ENCODE measurements around the gene MPST. TPM values are rescaled to one million over a fixed set of nuclear protein-coding genes. Genes with fewer than 3 reads are reported as not detected.

MPST gene
- polyA plus RNA-seq, 3 donors: 40.1 to 51.8 (median 45.6) TPM

- no peak for DNase-seq (ENCODE audit: low read depth in 3 of 3, low spot score in 2 of 3)
These were observed 2.4 kb downstream of the MPST start for GRCh38 chr22:37021710-37022482.

- no peak for DNase-seq (ENCODE audit: low read depth in 3 of 3, low spot score in 2 of 3)
These were observed 3.2 kb downstream of the MPST start for GRCh38 chr22:37022483-37023337.

GRCh38 chr22:37023743-37024338, 4.3 kb downstream of the MPST start:
- DNase-seq (ENCODE audit: low read depth in 3 of 3, low spot score in 2 of 3): no peak

GRCh38 chr22:37024339-37025157, 5.0 kb downstream of the MPST start:
- DNase-seq (ENCODE audit: low read depth in 3 of 3, low spot score in 2 of 3): no peak

- DNase-seq (ENCODE audit: low read depth in 3 of 3, low spot score in 2 of 3): peak in 1 of 3 donors; percentile 18
These were observed 6.0 kb downstream of the MPST start for GRCh38 chr22:37025500-37026070.

- no peak for DNase-seq (ENCODE audit: low read depth in 3 of 3, low spot score in 2 of 3)
These were observed 6.8 kb downstream of the MPST start for GRCh38 chr22:37026325-37026724.

- DNase-seq (ENCODE audit: low read depth in 3 of 3, low spot score in 2 of 3): no peak
These were observed 8.0 kb downstream of the MPST start for GRCh38 chr22:37027556-37027955.

GRCh38 chr22:37028692-37029674, 9.4 kb downstream of the MPST start:
- DNase-seq (ENCODE audit: low read depth in 3 of 3, low spot score in 2 of 3): no peak

GRCh38 chr22:37030560-37031281, 11.2 kb downstream of the MPST start:
- DNase-seq (ENCODE audit: low read depth in 3 of 3, low spot score in 2 of 3): no peak

- DNase-seq (ENCODE audit: low read depth in 3 of 3, low spot score in 2 of 3): no peak
These were observed 12.6 kb downstream of the MPST start for GRCh38 chr22:37032134-37032534.

GRCh38 chr22:37032535-37033460, 13.3 kb downstream of the MPST start:
- DNase-seq (ENCODE audit: low read depth in 3 of 3, low spot score in 2 of 3): peak in 1 of 3 donors; percentile 19

- DNase-seq (ENCODE audit: low read depth in 3 of 3, low spot score in 2 of 3): no peak
These were observed 14.3 kb downstream of the MPST start for GRCh38 chr22:37033605-37034430.

- no peak for DNase-seq (ENCODE audit: low read depth in 3 of 3, low spot score in 2 of 3)
These were observed 17.3 kb downstream of the MPST start for GRCh38 chr22:37036655-37037377.

GRCh38 chr22:37037669-37038068, 18.1 kb downstream of the MPST start:
- no peak for DNase-seq (ENCODE audit: low read depth in 3 of 3, low spot score in 2 of 3)

GRCh38 chr22:37039466-37039865, 19.9 kb downstream of the MPST start:
- no peak for DNase-seq (ENCODE audit: low read depth in 3 of 3, low spot score in 2 of 3)

All from right renal cortex interstitium (tissue), 3 donors.